HT1080 (cell line): ENCODE results near the gene FNDC3B. TPM values are rescaled to one million over a fixed set of nuclear protein-coding genes. Genes with fewer than 3 reads are reported as not detected.

Source experiments
- DNase-seq: peaks from one replicate; pipeline ENCODE4 v3.0.0-alpha.2; 2015; ENCODE audit warnings: low read depth
- total RNA-seq: library from RNA; depleted of rRNA; stranded (reverse); fragments of >200 nt; shearing (Covaris generic); gene quantifications from 2 replicates; pipeline ENCODE4 v1.2.3, GENCODE V29; 2014

FNDC3B gene
- total RNA-seq, 1 experiment from 2014 or later = 63.7 TPM

DNA sequence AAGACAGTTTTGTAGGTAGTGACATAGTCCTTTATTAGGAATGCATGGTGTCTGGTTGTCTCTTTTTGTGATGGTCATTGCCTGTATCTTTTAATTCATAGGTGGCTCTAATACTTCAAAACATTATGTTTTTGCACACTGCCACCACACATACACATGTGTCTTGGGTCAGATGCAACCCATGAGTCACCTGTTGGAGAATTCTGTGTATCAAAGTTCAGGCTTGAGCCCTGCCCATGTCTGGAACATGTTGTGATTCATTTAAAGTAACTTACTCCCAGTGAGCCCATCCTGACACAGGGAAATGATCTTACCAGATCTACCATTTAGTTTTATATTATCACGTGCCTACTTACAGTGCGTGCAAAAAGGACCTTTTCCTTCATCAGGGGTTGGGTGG, 266.2 kb downstream of the FNDC3B start:
- peak; percentile 85 for DNase-seq

DNA sequence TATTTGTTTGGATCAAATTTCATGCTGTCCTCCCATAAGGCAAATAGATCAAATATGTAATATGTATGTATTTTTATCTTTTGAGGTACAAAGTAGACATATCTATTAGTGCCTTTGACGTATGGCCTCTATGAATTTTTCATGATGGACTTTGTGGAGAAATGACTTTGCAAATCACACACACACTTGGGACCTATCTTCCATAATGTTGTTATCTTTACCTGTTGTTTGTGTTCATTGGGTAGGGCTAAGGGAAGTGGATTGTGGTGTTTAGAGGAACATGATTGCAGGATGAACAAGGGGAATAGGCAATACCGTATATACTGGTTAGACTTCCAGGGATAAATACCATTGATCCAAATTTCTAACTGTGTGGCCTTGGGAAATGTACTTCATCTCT, 266.6 kb downstream of the FNDC3B start:
- no peak for DNase-seq

DNA sequence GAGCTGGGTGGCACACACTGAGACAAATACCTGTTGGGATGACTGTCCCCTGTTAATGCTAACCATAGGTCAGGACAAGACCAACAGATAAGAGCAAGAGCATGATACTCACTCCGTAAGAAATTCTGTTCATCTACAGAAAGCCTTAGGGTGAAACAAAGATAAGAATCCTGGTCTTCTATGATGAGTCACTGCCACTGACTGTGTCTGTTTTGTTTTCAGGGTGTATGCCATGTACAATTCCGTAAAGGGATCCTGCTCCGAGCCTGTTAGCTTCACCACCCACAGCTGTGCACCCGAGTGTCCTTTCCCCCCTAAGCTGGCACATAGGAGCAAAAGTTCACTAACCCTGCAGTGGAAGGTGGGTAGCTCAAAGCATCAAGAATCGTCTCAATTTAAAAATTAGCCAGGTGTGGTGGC, 267.8 kb downstream of the FNDC3B start:
- no peak for DNase-seq

GRCh38 chr3:172309059-172309458, 269.7 kb downstream of the FNDC3B start:
- DNase-seq = no peak

GRCh38 chr3:172309741-172310427, 270.5 kb downstream of the FNDC3B start:
- no peak for DNase-seq

DNA sequence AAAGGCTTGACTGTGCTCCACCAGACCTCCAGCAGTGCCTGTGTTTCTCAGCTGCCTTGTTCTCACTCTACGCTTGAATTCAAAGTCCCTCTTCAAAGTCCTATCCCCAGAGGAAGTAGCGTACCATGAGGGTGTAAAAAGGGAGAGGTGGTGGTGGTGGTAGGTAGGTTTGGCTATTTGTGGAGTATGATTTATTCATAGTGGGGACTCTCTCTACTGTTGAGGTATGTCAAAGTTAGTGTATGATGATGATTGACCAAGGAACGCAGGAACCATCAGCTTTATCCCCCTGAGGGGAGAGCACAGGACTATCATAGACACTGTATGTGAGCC, 271.0 kb downstream of the FNDC3B start:
- DNase-seq = no peak

DNA sequence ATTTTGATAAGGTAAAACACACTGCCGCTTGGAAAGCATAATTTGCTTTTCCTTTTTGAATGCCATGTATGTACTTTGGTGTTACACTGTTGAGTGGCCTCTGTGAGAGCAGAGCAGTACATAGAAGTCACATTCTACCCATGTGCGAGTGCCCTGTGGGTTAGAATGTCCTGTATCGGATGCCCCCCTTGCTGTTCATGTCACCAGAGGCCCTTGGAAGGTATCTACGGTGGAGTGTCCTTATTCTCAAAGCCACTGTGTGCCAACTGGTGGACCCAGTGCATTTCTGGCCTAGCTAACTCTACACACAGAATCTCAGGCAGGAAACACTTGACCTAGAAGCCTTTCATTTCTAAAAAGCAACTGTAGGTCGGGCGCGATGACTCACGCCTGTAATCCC, 271.8 kb downstream of the FNDC3B start:
- no peak for DNase-seq

DNA sequence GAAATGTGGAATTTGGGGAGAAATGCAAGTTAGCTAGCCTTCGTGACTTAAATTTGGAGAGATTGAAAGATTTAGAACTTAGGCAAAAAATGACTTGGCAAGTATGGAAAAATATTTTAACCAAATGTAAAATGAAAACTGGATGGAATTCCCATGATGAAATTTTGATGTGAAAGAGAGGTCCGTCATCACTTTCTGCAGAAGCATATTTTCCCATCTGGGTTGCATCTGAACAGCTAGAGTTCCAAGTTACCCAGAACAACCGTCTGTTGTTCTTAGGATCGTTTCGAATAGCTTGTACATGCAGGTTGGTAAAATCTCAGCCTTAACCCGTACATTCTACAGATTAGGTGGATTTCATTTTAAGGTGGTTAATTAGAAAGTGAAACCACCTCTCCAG, 272.6 kb downstream of the FNDC3B start:
- no peak for DNase-seq

DNA sequence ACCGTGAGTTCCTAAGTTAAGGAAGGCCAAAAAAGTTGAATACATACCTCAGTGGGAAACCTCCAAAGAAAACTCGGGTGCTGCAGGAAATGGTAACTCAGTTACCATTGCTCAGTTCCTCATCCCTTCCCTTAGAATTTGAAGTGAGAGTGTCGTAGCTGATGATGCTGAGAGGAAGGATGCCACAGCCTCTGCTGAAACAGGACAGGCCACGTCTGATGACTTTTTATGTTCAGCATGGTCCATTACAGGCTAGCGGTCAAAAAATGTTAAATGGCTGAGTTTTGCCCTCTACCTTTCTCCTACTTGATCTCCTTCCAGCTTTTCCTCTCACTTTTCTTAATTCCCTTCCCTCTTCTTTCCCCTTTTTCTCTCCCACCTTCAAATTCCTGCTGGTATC, 273.3 kb downstream of the FNDC3B start:
- DNase-seq = no peak

DNA sequence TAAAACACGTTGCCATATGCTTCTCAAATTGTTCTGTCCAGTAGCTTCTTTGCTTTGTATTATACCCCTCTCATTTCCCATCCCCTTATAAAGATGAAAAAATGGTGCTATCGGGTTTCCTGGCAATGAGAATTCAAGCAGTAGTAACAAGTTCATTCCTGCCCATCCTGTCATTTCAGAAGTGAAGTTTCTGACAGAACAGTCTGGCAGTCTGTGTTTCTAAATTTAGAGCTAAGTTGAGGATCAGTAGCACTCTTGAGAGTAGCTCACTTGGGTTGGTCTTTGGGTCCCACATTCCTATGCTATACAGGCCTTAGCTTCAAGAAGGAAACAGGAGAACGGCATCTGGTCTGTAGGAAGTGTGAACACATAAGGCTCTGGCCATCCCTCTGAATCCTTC, 274.3 kb downstream of the FNDC3B start:
- no peak for DNase-seq

GRCh38 chr3:172314591-172315160, 275.3 kb downstream of the FNDC3B start:
- no peak for DNase-seq

GRCh38 chr3:172315401-172316091, 276.2 kb downstream of the FNDC3B start:
- DNase-seq = peak; percentile 63

- no peak for DNase-seq
These were observed 277.4 kb downstream of the FNDC3B start for GRCh38 chr3:172316758-172317157.

- DNase-seq = no peak
These were observed 278.1 kb downstream of the FNDC3B start for GRCh38 chr3:172317481-172317880.

GRCh38 chr3:172317984-172318383, 278.6 kb downstream of the FNDC3B start:
- peak; percentile 97 for DNase-seq

GRCh38 chr3:172319595-172319994, 280.2 kb downstream of the FNDC3B start:
- no peak for DNase-seq

GRCh38 chr3:172320468-172320867, 281.1 kb downstream of the FNDC3B start:
- no peak for DNase-seq

GRCh38 chr3:172321035-172321434, 281.7 kb downstream of the FNDC3B start:
- DNase-seq = no peak

GRCh38 chr3:172323894-172324610, 284.7 kb downstream of the FNDC3B start:
- no peak for DNase-seq

GRCh38 chr3:172324611-172325203, 285.3 kb downstream of the FNDC3B start:
- no peak for DNase-seq

DNA sequence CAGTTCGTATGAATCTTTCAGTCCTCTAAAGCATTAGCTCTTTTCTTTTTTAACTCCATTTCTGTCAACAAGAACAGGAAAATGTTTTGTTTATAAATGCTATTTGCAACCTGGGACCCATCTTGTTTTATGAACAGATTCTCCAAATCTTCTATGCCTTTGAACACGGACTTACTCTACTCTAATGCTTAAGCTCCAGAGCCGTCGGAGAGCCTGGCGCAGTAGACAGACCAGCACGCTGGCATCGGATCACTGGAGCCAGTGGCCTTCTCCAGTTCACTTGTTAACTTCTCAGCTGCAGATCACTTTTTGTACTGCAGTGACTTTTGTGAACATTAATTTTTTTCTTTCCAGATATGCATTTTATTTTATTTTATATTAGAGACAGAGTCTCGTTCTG, 286.1 kb downstream of the FNDC3B start:
- DNase-seq = no peak

- no peak for DNase-seq
These were observed 287.6 kb downstream of the FNDC3B start for GRCh38 chr3:172326993-172327392.
